GM23248 (cell line): Measurements from ENCODE around the gene ZNF385D. TPM values are rescaled to one million over a fixed set of nuclear protein-coding genes. Genes with fewer than 3 reads are reported as not detected.

Source experiments
- DNase-seq: peaks from one replicate; pipeline ENCODE4 v3.0.0-alpha.2; 2015
- H2AFZ ChIP-seq: fragments of 200-600 bp; sonication (generic); 2 replicates; pipeline ENCODE4 v1.6.1; 2016; ENCODE audit warnings: antibody characterized with exemption
- H3F3A ChIP-seq: fragments of 200-600 bp; sonication (generic); 2 replicates; pipeline ENCODE4 v1.6.1; 2016; ENCODE audit warnings: mild to moderate bottlenecking, antibody characterized with exemption, mixed run types; ENCODE audit not compliant: insufficient read depth
- H3K27ac ChIP-seq: fragments of 200-600 bp; sonication (generic); 2 replicates; pipeline ENCODE4 v1.5.1; 2016; ENCODE audit warnings: mild to moderate bottlenecking
- H3K27me3 ChIP-seq: fragments of 200-600 bp; sonication (generic); replicated peaks from 2 replicates; pipeline ENCODE4 v1.6.1; 2016; ENCODE audit warnings: mild to moderate bottlenecking; ENCODE audit not compliant: insufficient read depth
- H3K36me3 ChIP-seq: fragments of 200-600 bp; sonication (generic); 2 replicates; pipeline ENCODE4 v1.6.1; 2016; ENCODE audit warnings: low read depth, mild to moderate bottlenecking
- H3K4me1 ChIP-seq: fragments of 200-600 bp; sonication (generic); 2 replicates; pipeline ENCODE4 v1.6.1; 2016; ENCODE audit warnings: mild to moderate bottlenecking; ENCODE audit not compliant: insufficient read depth
- H3K4me2 ChIP-seq: fragments of 200-600 bp; sonication (generic); one replicate; pipeline ENCODE4 v1.6.1; 2016; ENCODE audit warnings: mild to moderate bottlenecking; ENCODE audit not compliant: unreplicated experiment
- H3K4me3 ChIP-seq: fragments of 200-600 bp; sonication (generic); 2 replicates; pipeline ENCODE4 v1.5.1; 2016; ENCODE audit warnings: mild to moderate bottlenecking
- H3K79me2 ChIP-seq: fragments of 200-600 bp; sonication (generic); 2 replicates; pipeline ENCODE4 v1.6.1; 2016; ENCODE audit warnings: mild to moderate bottlenecking; ENCODE audit not compliant: insufficient read depth
- H3K9ac ChIP-seq: fragments of 200-600 bp; sonication (generic); 2 replicates; pipeline ENCODE4 v1.6.1; 2016; ENCODE audit warnings: mild to moderate bottlenecking
- H3K9me2 ChIP-seq: fragments of 200-600 bp; sonication (generic); 2 replicates; pipeline ENCODE4 v1.6.1; 2016; ENCODE audit warnings: mixed run types, mild to moderate bottlenecking, moderate library complexity; ENCODE audit not compliant: insufficient read depth
- H3K9me3 ChIP-seq: fragments of 200-600 bp; sonication (generic); one replicate; pipeline ENCODE4 v1.6.1; 2017; ENCODE audit warnings: low read depth
- H4K20me1 ChIP-seq: fragments of 200-600 bp; sonication (generic); 2 replicates; pipeline ENCODE4 v1.6.0; 2016; ENCODE audit not compliant: insufficient read depth
- EZH2 ChIP-seq: fragments of 200-600 bp; sonication (generic); IDR thresholded peaks from 2 replicates; pipeline ENCODE4 v1.6.1; 2018; ENCODE audit warnings: antibody characterized with exemption, mild to moderate bottlenecking; ENCODE audit not compliant: insufficient read depth, poor library complexity, severe bottlenecking
- EZH2phosphoT487 ChIP-seq: fragments of 200-600 bp; sonication (generic); IDR thresholded peaks from 2 replicates; pipeline ENCODE4 v1.6.1; 2018; ENCODE audit warnings: antibody characterized with exemption, moderate library complexity, mild to moderate bottlenecking, low read depth; ENCODE audit not compliant: insufficient read depth
- WGBS, 2 experiments: methylation state at CpG; one replicate each; pipeline ENCODE4 v1.1.6; 2015 to 2017; ENCODE audit warnings: low lambda C conversion rate in 2 of 2, low coverage in 1 of 2; ENCODE audit errors: missing lambda C conversion rate in 2 of 2; 5-methylcytosine and 5-hydroxymethylcytosine counted together
- in situ Hi-C: fragments of 300-500 bp; cut with MboI; formaldehyde crosslinking; loops from 2 replicates; pipeline ENCODE4 v1.15.0; 2020
- polyA plus RNA-seq: library from polyadenylated mRNA; unstranded; fragments of >200 nt; fragmentation: Nextera tagmentation; extraction: Ambion mirVana; gene quantifications from 2 replicates; pipeline ENCODE4 v1.2.1, GENCODE V29; 2016
- total RNA-seq: library from RNA; depleted of rRNA; stranded (reverse); fragments of >200 nt; shearing (Covaris generic); gene quantifications from 2 replicates; pipeline ENCODE4 v1.2.3, GENCODE V29; 2014; rRNA removed

Gene ZNF385D, protein sequence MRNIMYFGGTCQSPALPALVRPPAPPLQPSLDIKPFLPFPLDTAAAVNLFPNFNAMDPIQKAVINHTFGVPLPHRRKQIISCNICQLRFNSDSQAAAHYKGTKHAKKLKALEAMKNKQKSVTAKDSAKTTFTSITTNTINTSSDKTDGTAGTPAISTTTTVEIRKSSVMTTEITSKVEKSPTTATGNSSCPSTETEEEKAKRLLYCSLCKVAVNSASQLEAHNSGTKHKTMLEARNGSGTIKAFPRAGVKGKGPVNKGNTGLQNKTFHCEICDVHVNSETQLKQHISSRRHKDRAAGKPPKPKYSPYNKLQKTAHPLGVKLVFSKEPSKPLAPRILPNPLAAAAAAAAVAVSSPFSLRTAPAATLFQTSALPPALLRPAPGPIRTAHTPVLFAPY
- total RNA-seq (0.76 and 0.97 TPM in 2 replicates), polyA plus RNA-seq (11.5 and 13.8 TPM in 2 replicates)

- H3K4me2 ChIP-seq = peak within 1 kb of the TSS; percentile 98
- peak within 1 kb of the TSS; percentile 87 for H3K4me3 ChIP-seq
- no peaks in the 10 kb centered on the region for H3K36me3 ChIP-seq
- TF ChIP-seq EZH2 (no peak), EZH2phosphoT487 (no peak)
- no peaks in the 10 kb centered on the region for H4K20me1 ChIP-seq
- H3K79me2 ChIP-seq = peaks cover 20% of the 10 kb centered on the region
- DNase-seq = peak; percentile 86
- H3F3A ChIP-seq = peaks cover 45% of the 10 kb centered on the region
- H3K9me2 ChIP-seq = no peaks in the 10 kb centered on the region
- H3K27me3 ChIP-seq = no peaks in the 10 kb centered on the region
- H3K9ac ChIP-seq = peak within 1 kb of the TSS; percentile 77
- in situ Hi-C loops = loop anchor here (10.0 to 25.0 kb wide), 3 partner anchors 134 to 1414 kb away; no protein-coding TSS in a partner anchor
- peaks cover 51% of the 10 kb centered on the region for H3K4me1 ChIP-seq
- H2AFZ ChIP-seq = peak within 1 kb of the TSS; percentile 71
- H3K27ac ChIP-seq = peak within 1 kb of the TSS; percentile 71
- H3K9me3 ChIP-seq = no peaks in the 10 kb centered on the region
- WGBS, 2 experiments = 1 to 2% methylated on average over 27 to 30 of the region's 31 CpGs
Observed at GRCh38 chr3:21750831-21751391, at the start of gene ZNF385D. Gene ZNF385D, minus strand, starts transcription at chr3:21751210. Its CDS starts 294 bp downstream, at chr3:21750916.

- no peaks in the 10 kb centered on the region for H3K27me3 ChIP-seq
- H2AFZ ChIP-seq = no peak overlapping the region
- no peaks in the 10 kb centered on the region for H3K36me3 ChIP-seq
- in situ Hi-C loops = no loop called here
- H3F3A ChIP-seq = no peaks in the 10 kb centered on the region
- WGBS, 2 experiments = 86 to 88% methylated on average over 9 of the region's 9 CpGs
- peaks cover 4% of the 10 kb centered on the region for H3K9me3 ChIP-seq
- no peak overlapping the region for H3K9ac ChIP-seq
- H3K4me3 ChIP-seq = no peak overlapping the region
- H3K9me2 ChIP-seq = no peaks in the 10 kb centered on the region
- no peaks in the 10 kb centered on the region for H3K4me1 ChIP-seq
- no peak for TF ChIP-seq EZH2
- TF ChIP-seq EZH2phosphoT487 = no peak
- H3K27ac ChIP-seq = no peak overlapping the region
- no peak overlapping the region for H3K4me2 ChIP-seq
- DNase-seq = no peak
- H4K20me1 ChIP-seq = no peaks in the 10 kb centered on the region
- no peaks in the 10 kb centered on the region for H3K79me2 ChIP-seq
Observed at GRCh38 chr3:21798356-21799088, 47.5 kb upstream of the ZNF385D start.

DNA sequence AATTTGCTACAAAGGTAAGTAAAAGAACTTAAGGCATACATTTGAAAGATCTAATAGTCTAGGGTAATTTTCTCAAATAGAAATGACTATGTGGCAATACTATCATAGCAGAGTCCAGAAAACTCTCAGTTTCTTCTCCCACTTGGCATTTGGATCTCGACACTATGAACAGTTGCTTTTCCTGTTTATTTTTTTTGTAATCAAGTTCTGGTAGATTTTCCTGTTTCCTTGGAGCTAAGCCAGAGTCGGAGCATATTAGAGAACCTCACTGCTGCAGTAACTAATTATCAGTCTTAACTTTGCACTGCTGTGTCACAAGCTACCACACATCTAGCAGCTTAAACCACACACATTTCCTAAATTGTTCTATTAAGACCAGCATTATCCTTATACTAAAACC is 44.9 kb upstream of the ZNF385D start:
- Histone ChIP-seq H3F3A (no peaks in the 10 kb centered on the region), H3K9ac (no peak overlapping the region), H3K27ac (no peak overlapping the region), H3K4me3 (no peak overlapping the region), H3K27me3 (no peaks in the 10 kb centered on the region), H3K4me1 (no peaks in the 10 kb centered on the region), H3K79me2 (no peaks in the 10 kb centered on the region), H2AFZ (no peak overlapping the region), H3K9me2 (no peaks in the 10 kb centered on the region), H3K4me2 (no peak overlapping the region), H3K36me3 (no peaks in the 10 kb centered on the region), H3K9me3 (peaks cover 4% of the 10 kb centered on the region), H4K20me1 (no peaks in the 10 kb centered on the region)
- TF ChIP-seq EZH2phosphoT487 (no peak), EZH2 (no peak)
- 22 to 29% methylated on average over 2 of the region's 2 CpGs for WGBS, 2 experiments
- in situ Hi-C loops = no loop called here
- DNase-seq = no peak

- Histone ChIP-seq H3K27ac (no peak overlapping the region), H3K36me3 (no peaks in the 10 kb centered on the region), H3K4me3 (no peak overlapping the region), H3K4me2 (no peak overlapping the region), H3K9ac (no peak overlapping the region), H3K9me3 (peaks cover 4% of the 10 kb centered on the region), H3K79me2 (no peaks in the 10 kb centered on the region), H3K27me3 (no peaks in the 10 kb centered on the region), H4K20me1 (no peaks in the 10 kb centered on the region), H3K9me2 (no peaks in the 10 kb centered on the region), H2AFZ (peak overlapping the region; percentile 28; the same call in 1 of the 2 replicates), H3F3A (no peaks in the 10 kb centered on the region), H3K4me1 (no peaks in the 10 kb centered on the region)
- peak; percentile 13 for DNase-seq
- in situ Hi-C loops = no loop called here
- WGBS, 2 experiments = 16 to 17% methylated on average over 5 of the region's 5 CpGs
- TF ChIP-seq EZH2phosphoT487 (no peak), EZH2 (no peak)
Observed at GRCh38 chr3:21795152-21795837, 44.3 kb upstream of the ZNF385D start.
